ENCODE measurements around the gene MED10. TPM values are rescaled to one million over a fixed set of nuclear protein-coding genes. Genes with fewer than 3 reads are reported as not detected.
A peak's percentile ranks its signal among the peaks of the same experiment; 100 is the strongest.

The MED10 gene
- total RNA-seq, 3 donors from 2014 or later (not counting 1 experiment from before 2014, with no cell fraction given): 64.4 to 68.5 (median 64.5) TPM

- H3K36me3 ChIP-seq (ENCODE audit: control insufficient read depth, insufficient read depth, low read length): no peaks in the 10 kb centered on the region
- H3K27ac ChIP-seq (ENCODE audit: low read length): no peak overlapping the region
- WGBS (ENCODE audit: insufficient coverage): 61% methylated on average over 6 of the region's 6 CpGs
- no peak for DNase-seq
- H3K27me3 ChIP-seq (ENCODE audit: control insufficient read depth, insufficient read depth, low read length): no peaks in the 10 kb centered on the region
- Mint-ChIP-seq H3K9me3 (no peaks in the 10 kb centered on the region), H3K36me3 (no peaks in the 10 kb centered on the region), H3K27ac (no peak overlapping the region), H3K4me1 (peaks cover 9% of the 10 kb centered on the region in 2 donors), H3K4me3 (no peak overlapping the region), H3K27me3 (ENCODE audit: low read depth in 2 of 2) (peaks cover 24 to 46% of the 10 kb centered on the region in 2 donors)
- peaks cover 7% of the 10 kb centered on the region for H3K4me1 ChIP-seq (ENCODE audit: control insufficient read depth, insufficient read depth, low read length)
- intact Hi-C loops (cut with micrococcal nuclease): no loop called here
- no peak overlapping the region for H3K4me3 ChIP-seq (ENCODE audit: low read length)
- ATAC-seq: no peak
- H3K9me3 ChIP-seq (ENCODE audit: control insufficient read depth, insufficient read depth, low read length): no peaks in the 10 kb centered on the region
- no peak for TF ChIP-seq CTCF (IDR thresholded peaks at IDR 0.05)
Observed at GRCh38 chr5:6383376-6383775, 5.0 kb upstream of the MED10 start.

GRCh38 chr5:6379246-6379645, 899 bp upstream of the MED10 start:
- 100% methylated on average over 4 of the region's 4 CpGs for WGBS (ENCODE audit: insufficient coverage)
- no peak overlapping the region for H3K4me3 ChIP-seq (ENCODE audit: low read length)
- intact Hi-C loops (cut with micrococcal nuclease): loop anchor here (5.0 to 10.0 kb wide), 2 partner anchors 253 to 884 kb away; partner anchors contain the start of genes NSUN2 and SRD5A1
- ATAC-seq: no peak
- peaks cover 43% of the 10 kb centered on the region in 2 donors for H3K4me1 Mint-ChIP-seq
- no peak for TF ChIP-seq CTCF (IDR thresholded peaks at IDR 0.05)
- no peaks in the 10 kb centered on the region for H3K9me3 ChIP-seq (ENCODE audit: control insufficient read depth, insufficient read depth, low read length)
- H3K36me3 Mint-ChIP-seq: peaks cover 5% of the 10 kb centered on the region
- H3K27ac ChIP-seq (ENCODE audit: low read length): no peak overlapping the region
- peaks cover 23% of the 10 kb centered on the region for H3K36me3 ChIP-seq (ENCODE audit: control insufficient read depth, insufficient read depth, low read length)
- no peak for DNase-seq
- peak overlapping the region; percentile 99 for H3K4me3 Mint-ChIP-seq
- H3K27me3 ChIP-seq (ENCODE audit: control insufficient read depth, insufficient read depth, low read length): no peaks in the 10 kb centered on the region
- H3K27me3 Mint-ChIP-seq (ENCODE audit: low read depth in 2 of 2): peaks cover 11 to 30% of the 10 kb centered on the region in 2 donors
- H3K27ac Mint-ChIP-seq: peak overlapping the region; percentile 94 to 96
- H3K4me1 ChIP-seq (ENCODE audit: control insufficient read depth, insufficient read depth, low read length): peaks cover 20% of the 10 kb centered on the region
- no peaks in the 10 kb centered on the region for H3K9me3 Mint-ChIP-seq

GRCh38 chr5:6378766-6379103, 388 bp upstream of the MED10 start:
- peaks cover 10% of the 10 kb centered on the region for H3K36me3 Mint-ChIP-seq
- H3K27me3 Mint-ChIP-seq (ENCODE audit: low read depth in 2 of 2): peaks cover 10 to 25% of the 10 kb centered on the region in 2 donors
- no peak for TF ChIP-seq CTCF (IDR thresholded peaks at IDR 0.05)
- H3K27me3 ChIP-seq (ENCODE audit: control insufficient read depth, insufficient read depth, low read length): no peaks in the 10 kb centered on the region
- H3K9me3 Mint-ChIP-seq: no peaks in the 10 kb centered on the region
- peak overlapping the region; percentile 94 to 96 for H3K27ac Mint-ChIP-seq
- H3K4me3 ChIP-seq (ENCODE audit: low read length): peak overlapping the region; percentile 79
- WGBS (ENCODE audit: insufficient coverage): 5% methylated on average over 8 of the region's 8 CpGs
- H3K9me3 ChIP-seq (ENCODE audit: control insufficient read depth, insufficient read depth, low read length): no peaks in the 10 kb centered on the region
- peaks cover 20% of the 10 kb centered on the region for H3K4me1 ChIP-seq (ENCODE audit: control insufficient read depth, insufficient read depth, low read length)
- H3K27ac ChIP-seq (ENCODE audit: low read length): peak overlapping the region; percentile 7
- intact Hi-C loops (cut with micrococcal nuclease): loop anchor here (1.0 to 10.0 kb wide), 3 partner anchors 254 to 956 kb away; partner anchors contain the start of genes ICE1, NSUN2 and SRD5A1
- peaks cover 28% of the 10 kb centered on the region for H3K36me3 ChIP-seq (ENCODE audit: control insufficient read depth, insufficient read depth, low read length)
- H3K4me3 Mint-ChIP-seq: peak overlapping the region; percentile 99
- peaks cover 43 to 48% of the 10 kb centered on the region in 2 donors for H3K4me1 Mint-ChIP-seq
- DNase-seq: no peak
- ATAC-seq: no peak

GRCh38 chr5:6377582-6377904, 804 bp downstream of the MED10 start:
- DNase-seq: no peak

More at GRCh38 chr5:6377582-6377904, 804 bp downstream of the MED10 start:
- no peak for TF ChIP-seq CTCF (IDR thresholded peaks at IDR 0.05)
- Mint-ChIP-seq H3K36me3 (peaks cover 22% of the 10 kb centered on the region), H3K4me3 (peak overlapping the region; percentile 99), H3K27ac (peak overlapping the region; percentile 94 to 96), H3K27me3 (ENCODE audit: low read depth in 2 of 2) (peaks cover 4 to 18% of the 10 kb centered on the region in 2 donors), H3K9me3 (no peaks in the 10 kb centered on the region), H3K4me1 (peaks cover 53 to 60% of the 10 kb centered on the region in 2 donors)
- H3K9me3 ChIP-seq (ENCODE audit: control insufficient read depth, insufficient read depth, low read length): no peaks in the 10 kb centered on the region
- 53% methylated on average over 6 of the region's 6 CpGs for WGBS (ENCODE audit: insufficient coverage)
- no peaks in the 10 kb centered on the region for H3K27me3 ChIP-seq (ENCODE audit: control insufficient read depth, insufficient read depth, low read length)
- peak overlapping the region; percentile 79 for H3K4me3 ChIP-seq (ENCODE audit: low read length)
- H3K27ac ChIP-seq (ENCODE audit: low read length): peak overlapping the region; percentile 71
- H3K4me1 ChIP-seq (ENCODE audit: control insufficient read depth, insufficient read depth, low read length): peaks cover 20% of the 10 kb centered on the region
- H3K36me3 ChIP-seq (ENCODE audit: control insufficient read depth, insufficient read depth, low read length): peaks cover 40% of the 10 kb centered on the region
- no peak for ATAC-seq
- intact Hi-C loops (cut with micrococcal nuclease): loop anchor here (5.0 to 10.0 kb wide), 2 partner anchors 255 to 883 kb away; partner anchors contain the start of genes NSUN2 and SRD5A1

All from natural killer cell (primary cell).